GM21825 (cell line): Measurements from ENCODE around the gene TERT.
"Not testable (repeated sequence)": the region's sequence is repeated elsewhere in the genome, so short reads cannot be mapped to it uniquely, and the experiment has no call there.

Experiments used
- ATAC-seq: cut with Tn5 transposase; IDR thresholded peaks from one replicate; pipeline ENCODE4 v1.9.1; 2021; ENCODE audit warnings: mild to moderate bottlenecking, moderate library complexity; ENCODE audit not compliant: unreplicated experiment

TERT gene

GRCh38 chr5:1331861-1332405 lies 37.1 kb upstream of the TERT start:
- no peak for ATAC-seq

- no peak for ATAC-seq
Measured at GRCh38 chr5:1330847-1331831, 36.3 kb upstream of the TERT start.

GRCh38 chr5:1330146-1330846 lies 35.4 kb upstream of the TERT start:
- no peak for ATAC-seq

GRCh38 chr5:1329111-1329579 lies 34.3 kb upstream of the TERT start:
- ATAC-seq = no peak

GRCh38 chr5:1328237-1329110 lies 33.6 kb upstream of the TERT start:
- ATAC-seq = not testable (repeated sequence)

GRCh38 chr5:1326901-1327756 lies 32.3 kb upstream of the TERT start:
- ATAC-seq = not testable (repeated sequence)

- ATAC-seq = not testable (repeated sequence)
Measured at GRCh38 chr5:1326532-1326875, 31.6 kb upstream of the TERT start.

- no peak for ATAC-seq
Measured at GRCh38 chr5:1325870-1326531, 31.1 kb upstream of the TERT start.

GRCh38 chr5:1325191-1325741 lies 30.4 kb upstream of the TERT start:
- no peak for ATAC-seq

GRCh38 chr5:1324719-1325190 lies 29.9 kb upstream of the TERT start:
- no peak for ATAC-seq

GRCh38 chr5:1324301-1324700 lies 29.4 kb upstream of the TERT start:
- ATAC-seq = no peak

GRCh38 chr5:1323803-1324173 lies 28.9 kb upstream of the TERT start:
- ATAC-seq = no peak

GRCh38 chr5:1322955-1323802 lies 28.3 kb upstream of the TERT start:
- ATAC-seq = no peak

- ATAC-seq = no peak
Measured at GRCh38 chr5:1322036-1322900, 27.4 kb upstream of the TERT start.

GRCh38 chr5:1321576-1321975 lies 26.7 kb upstream of the TERT start:
- no peak for ATAC-seq

- no peak for ATAC-seq
Measured at GRCh38 chr5:1320436-1321344, 25.8 kb upstream of the TERT start.
